AG04450 (cell line): ENCODE data around the gene SEC16B. TPM values are rescaled to one million over a fixed set of nuclear protein-coding genes. Genes with fewer than 3 reads are reported as not detected.

Experiments used
- CTCF ChIA-PET: fragments of 300-600, 350-600 bp; formaldehyde crosslinking; extraction: SDS; loops from one replicate; lab custom pipeline; 2022; ENCODE audit warnings: antibody characterized with exemption, inconsistent platforms; lab: Charles Lee
- POLR2A ChIA-PET: fragments of 350-600 bp; formaldehyde crosslinking; extraction: SDS; loops from one replicate; lab custom pipeline; 2021; ENCODE audit warnings: antibody characterized with exemption, inconsistent platforms; lab: Yijun Ruan, JAX
- DNase-seq: peaks from one replicate; pipeline ENCODE4 v3.0.0-alpha.2; 2011; ENCODE audit warnings: low read depth, low spot score
- H3K27ac ChIP-seq: one replicate; pipeline ENCODE4 v1.5.1; 2012; ENCODE audit warnings: low read depth, low read length, control low read depth
- H3K27me3 ChIP-seq: one replicate; pipeline ENCODE4 v1.6.0; 2012; ENCODE audit warnings: low read length; ENCODE audit not compliant: control insufficient read depth, insufficient read depth
- H3K4me3 ChIP-seq: 2 replicates; pipeline ENCODE4 v1.5.1; 2011; ENCODE audit warnings: mild to moderate bottlenecking, low read depth, low read length, control low read depth
- H3K9me3 ChIP-seq: 2 replicates; pipeline ENCODE4 v1.5.1; 2012; ENCODE audit warnings: low read length; ENCODE audit not compliant: control insufficient read depth, insufficient read depth
- polyA plus RNA-seq: library from polyadenylated mRNA; depleted of rRNA; stranded (reverse); fragments of >200 nt; gene quantifications from 2 replicates; pipeline ENCODE4 v1.2.3, GENCODE V29; 2011
- TF ChIP-seq, protein P1 (sequence below): IDR thresholded peaks from 2 replicates; pipeline ENCODE4 v1.5.1; 2011; ENCODE audit warnings: low read depth, low read length, control low read depth, inconsistent platforms

SEC16B gene
- polyA plus RNA-seq, 1 experiment = 4.0 TPM

DNA sequence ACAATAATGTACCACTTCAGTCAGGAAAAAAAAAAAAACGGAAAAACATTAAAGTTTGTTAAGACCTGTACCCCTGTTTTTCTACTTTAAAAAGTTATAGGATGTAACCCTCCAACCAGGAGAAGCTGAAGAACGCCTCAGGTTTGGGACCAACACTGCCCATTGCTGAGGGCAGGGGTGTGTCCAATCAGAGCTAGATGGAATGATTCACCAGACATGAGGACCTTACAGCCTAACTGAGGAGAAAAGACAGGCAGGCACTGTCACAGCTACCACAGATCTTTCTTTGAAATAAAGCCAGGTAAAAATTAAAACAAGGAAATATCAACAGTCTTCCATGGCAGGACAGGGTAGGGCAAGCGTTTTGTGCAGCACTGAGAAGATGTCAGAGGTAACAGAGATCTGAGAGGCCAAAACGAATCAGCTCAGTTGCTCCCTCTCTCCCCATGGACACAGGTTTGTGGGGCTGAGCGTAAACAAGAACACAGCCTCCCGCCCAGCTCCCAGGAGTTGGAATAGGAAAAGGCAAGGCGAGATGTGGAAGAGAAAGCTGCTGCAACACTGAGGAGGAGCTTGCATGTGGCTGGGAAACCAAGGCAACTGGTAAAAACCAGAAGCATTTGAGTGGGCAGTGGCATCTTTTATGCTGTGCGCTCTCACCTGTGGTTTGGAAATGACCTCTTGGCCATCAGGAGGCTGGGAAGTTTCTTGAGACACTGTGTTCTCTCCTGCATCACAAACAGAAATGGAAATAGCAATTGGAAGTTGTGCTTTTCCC is 34.0 kb downstream of the SEC16B start:
- ChIA-PET POLR2A (no interaction called here), CTCF (interaction anchor here (1.7 to 2.7 kb wide), 4 partner anchors 8 to 12 kb away, joined by 6 to 20 read pairs (median 10); no protein-coding TSS in a partner anchor)
- Histone ChIP-seq H3K27me3 (no peaks in the 10 kb centered on the region), H3K4me3 (no peak overlapping the region), H3K9me3 (no peaks in the 10 kb centered on the region), H3K27ac (no peak overlapping the region)
- DNase-seq = no peak
- TF ChIP-seq, protein P1, sequence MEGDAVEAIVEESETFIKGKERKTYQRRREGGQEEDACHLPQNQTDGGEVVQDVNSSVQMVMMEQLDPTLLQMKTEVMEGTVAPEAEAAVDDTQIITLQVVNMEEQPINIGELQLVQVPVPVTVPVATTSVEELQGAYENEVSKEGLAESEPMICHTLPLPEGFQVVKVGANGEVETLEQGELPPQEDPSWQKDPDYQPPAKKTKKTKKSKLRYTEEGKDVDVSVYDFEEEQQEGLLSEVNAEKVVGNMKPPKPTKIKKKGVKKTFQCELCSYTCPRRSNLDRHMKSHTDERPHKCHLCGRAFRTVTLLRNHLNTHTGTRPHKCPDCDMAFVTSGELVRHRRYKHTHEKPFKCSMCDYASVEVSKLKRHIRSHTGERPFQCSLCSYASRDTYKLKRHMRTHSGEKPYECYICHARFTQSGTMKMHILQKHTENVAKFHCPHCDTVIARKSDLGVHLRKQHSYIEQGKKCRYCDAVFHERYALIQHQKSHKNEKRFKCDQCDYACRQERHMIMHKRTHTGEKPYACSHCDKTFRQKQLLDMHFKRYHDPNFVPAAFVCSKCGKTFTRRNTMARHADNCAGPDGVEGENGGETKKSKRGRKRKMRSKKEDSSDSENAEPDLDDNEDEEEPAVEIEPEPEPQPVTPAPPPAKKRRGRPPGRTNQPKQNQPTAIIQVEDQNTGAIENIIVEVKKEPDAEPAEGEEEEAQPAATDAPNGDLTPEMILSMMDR = no peak

GRCh38 chr1:177934927-177935326 is 34.9 kb downstream of the SEC16B start:
- ChIA-PET CTCF (interaction anchor here (0.9 to 2.7 kb wide), 2 partner anchors 11 to 13 kb away, joined by 3 to 20 read pairs; no protein-coding TSS in a partner anchor), POLR2A (interaction anchor here (1.2 kb wide), 1 partner anchor 20 kb away, joined by 3 read pairs; no protein-coding TSS in a partner anchor)
- H3K27ac ChIP-seq = no peak overlapping the region
- H3K9me3 ChIP-seq = no peaks in the 10 kb centered on the region
- H3K4me3 ChIP-seq = no peak overlapping the region
- TF ChIP-seq, protein P1 = no peak
- no peak for DNase-seq
- no peaks in the 10 kb centered on the region for H3K27me3 ChIP-seq

DNA sequence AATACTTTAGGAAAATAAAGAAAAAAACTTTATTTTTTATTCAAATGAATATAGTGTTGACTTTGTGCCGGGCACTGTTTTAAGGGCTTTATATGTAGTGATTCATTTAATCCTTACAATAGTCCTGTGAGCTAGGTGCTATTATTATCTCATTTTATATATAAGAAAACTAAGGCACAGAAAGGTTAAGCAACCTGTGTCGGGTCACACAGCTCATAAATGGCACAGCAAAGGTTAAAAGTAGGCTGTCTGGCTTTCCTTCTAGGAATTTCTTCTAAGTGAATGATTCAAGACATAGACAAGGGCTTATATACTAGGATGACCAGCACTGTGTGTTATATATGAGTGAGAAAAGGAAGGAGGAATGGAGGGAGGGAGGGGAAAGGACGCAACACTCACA is 35.4 kb downstream of the SEC16B start:
- no peak for DNase-seq
- TF ChIP-seq, protein P1 = no peak
- Histone ChIP-seq H3K9me3 (no peaks in the 10 kb centered on the region), H3K27ac (no peak overlapping the region), H3K4me3 (no peak overlapping the region), H3K27me3 (no peaks in the 10 kb centered on the region)
- POLR2A ChIA-PET = interaction anchor here (0.5 to 1.2 kb wide), 2 partner anchors 19 to 80 kb away, joined by 3 to 8 read pairs; no protein-coding TSS in a partner anchor
- CTCF ChIA-PET = interaction anchor here (0.7 to 2.7 kb wide), 3 partner anchors 11 to 21 kb away, joined by 3 to 20 read pairs (median 3); no protein-coding TSS in a partner anchor

DNA sequence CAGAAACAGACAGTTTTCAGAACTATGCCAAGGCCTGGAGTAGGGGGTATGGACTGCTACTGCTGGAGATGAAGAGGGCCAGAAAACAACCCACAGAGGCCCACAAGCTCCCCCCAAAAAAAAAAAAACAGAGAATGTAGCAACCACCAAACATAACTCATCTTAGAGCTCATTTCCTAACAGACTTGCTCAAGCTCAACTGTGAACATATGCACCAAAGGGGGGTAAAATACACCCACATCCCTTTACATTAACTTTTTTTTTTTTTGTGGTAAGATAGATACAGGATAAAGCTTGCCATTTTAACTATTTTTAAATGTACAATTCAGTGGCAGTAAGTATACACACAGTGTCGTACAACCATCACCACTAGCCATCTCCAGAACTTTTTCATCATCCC is 36.0 kb downstream of the SEC16B start:
- H3K27me3 ChIP-seq = no peaks in the 10 kb centered on the region
- no peak for DNase-seq
- ChIA-PET POLR2A (interaction anchor here (0.5 to 1.2 kb wide), 2 partner anchors 19 to 79 kb away, joined by 3 to 8 read pairs; no protein-coding TSS in a partner anchor), CTCF (interaction anchor here (0.7 to 2.7 kb wide), 3 partner anchors 12 to 20 kb away, joined by 3 to 20 read pairs (median 5); no protein-coding TSS in a partner anchor)
- no peak overlapping the region for H3K4me3 ChIP-seq
- TF ChIP-seq, protein P1 = no peak
- H3K9me3 ChIP-seq = no peaks in the 10 kb centered on the region
- no peak overlapping the region for H3K27ac ChIP-seq

DNA sequence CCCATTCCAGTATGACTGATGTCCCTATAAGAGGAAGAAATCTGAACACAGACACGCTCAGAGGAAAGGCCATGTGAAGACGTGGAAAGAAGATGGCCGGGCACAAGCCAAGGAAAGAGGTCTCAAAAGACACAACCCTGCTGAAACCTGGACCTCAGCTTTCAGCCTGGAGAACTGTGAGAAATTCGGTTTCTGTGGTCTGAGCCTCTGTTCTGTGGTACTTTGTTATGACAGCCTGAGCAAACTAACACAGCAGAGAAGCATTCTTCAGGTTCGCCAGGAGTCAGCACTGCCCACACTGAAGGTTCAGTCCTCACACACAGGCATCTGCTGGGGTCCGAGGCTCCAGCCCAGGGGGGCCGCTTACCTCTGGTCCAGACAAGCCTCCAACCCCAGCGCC is 37.7 kb downstream of the SEC16B start:
- POLR2A ChIA-PET = no interaction called here
- H3K9me3 ChIP-seq = no peaks in the 10 kb centered on the region
- no peak overlapping the region for H3K27ac ChIP-seq
- no peak for DNase-seq
- CTCF ChIA-PET = no interaction called here
- no peak overlapping the region for H3K4me3 ChIP-seq
- TF ChIP-seq, protein P1 = no peak
- no peaks in the 10 kb centered on the region for H3K27me3 ChIP-seq
